Measurements from ENCODE around the gene DOK1.

DNA sequence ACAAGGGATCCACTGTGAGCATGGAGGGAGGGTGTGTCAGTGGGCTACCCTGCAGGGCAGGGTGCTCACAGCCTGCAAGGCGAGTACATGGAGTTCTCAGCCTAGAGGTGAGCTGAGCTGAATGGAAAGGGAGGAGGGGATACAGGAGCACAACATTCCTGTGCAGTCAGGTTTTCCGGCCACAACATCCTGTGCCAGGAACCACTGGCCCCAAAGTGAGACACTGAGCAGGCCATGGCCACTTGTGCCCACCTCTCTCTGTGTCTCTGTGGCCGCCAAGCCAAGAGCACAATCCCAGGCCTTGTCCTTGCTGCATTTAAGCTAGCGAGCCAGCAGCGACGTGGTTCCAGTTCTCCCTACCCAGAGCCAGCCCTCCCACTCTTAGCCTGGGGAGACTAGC lies 6.1 kb downstream of the DOK1 start:
- TF ChIP-seq POLR2A (IDR thresholded peaks at IDR 0.05) (no peak), POLR2AphosphoS5 (IDR thresholded peaks at IDR 0.05) (no peak), EP300 (IDR thresholded peaks at IDR 0.05) (no peak)
- TF ChIP-seq, protein P1, sequence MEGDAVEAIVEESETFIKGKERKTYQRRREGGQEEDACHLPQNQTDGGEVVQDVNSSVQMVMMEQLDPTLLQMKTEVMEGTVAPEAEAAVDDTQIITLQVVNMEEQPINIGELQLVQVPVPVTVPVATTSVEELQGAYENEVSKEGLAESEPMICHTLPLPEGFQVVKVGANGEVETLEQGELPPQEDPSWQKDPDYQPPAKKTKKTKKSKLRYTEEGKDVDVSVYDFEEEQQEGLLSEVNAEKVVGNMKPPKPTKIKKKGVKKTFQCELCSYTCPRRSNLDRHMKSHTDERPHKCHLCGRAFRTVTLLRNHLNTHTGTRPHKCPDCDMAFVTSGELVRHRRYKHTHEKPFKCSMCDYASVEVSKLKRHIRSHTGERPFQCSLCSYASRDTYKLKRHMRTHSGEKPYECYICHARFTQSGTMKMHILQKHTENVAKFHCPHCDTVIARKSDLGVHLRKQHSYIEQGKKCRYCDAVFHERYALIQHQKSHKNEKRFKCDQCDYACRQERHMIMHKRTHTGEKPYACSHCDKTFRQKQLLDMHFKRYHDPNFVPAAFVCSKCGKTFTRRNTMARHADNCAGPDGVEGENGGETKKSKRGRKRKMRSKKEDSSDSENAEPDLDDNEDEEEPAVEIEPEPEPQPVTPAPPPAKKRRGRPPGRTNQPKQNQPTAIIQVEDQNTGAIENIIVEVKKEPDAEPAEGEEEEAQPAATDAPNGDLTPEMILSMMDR (IDR thresholded peaks at IDR 0.05) = no peak
